Subcutaneous abdominal adipose tissue (tissue), 5 donors: ENCODE data around the gene DPH1.

Experiments
- H3K27ac ChIP-seq: one replicate; pipeline ENCODE4 v1.7.0; 2013; ENCODE audit warnings: low read depth, mild to moderate bottlenecking, inconsistent platforms, low read length, moderate library complexity
- H3K27me3 ChIP-seq, 5 donors: one replicate each; pipeline ENCODE4 v1.7.0; 2013; ENCODE audit warnings: low read length in 5 of 5, inconsistent platforms in 1 of 5; ENCODE audit not compliant: control insufficient read depth in 5 of 5, insufficient read depth in 4 of 5
- H3K36me3 ChIP-seq, 5 donors: one replicate each; pipeline ENCODE4 v1.7.0; 2013; ENCODE audit warnings: low read length in 5 of 5; ENCODE audit not compliant: control insufficient read depth in 5 of 5, insufficient read depth in 5 of 5
- H3K4me1 ChIP-seq, 5 donors: one replicate each; pipeline ENCODE4 v1.7.0; 2013; ENCODE audit warnings: low read length in 5 of 5, mild to moderate bottlenecking in 3 of 5, moderate library complexity in 1 of 5; ENCODE audit not compliant: control insufficient read depth in 5 of 5, insufficient read depth in 5 of 5
- H3K4me3 ChIP-seq, 5 donors: one replicate each; pipeline ENCODE4 v1.7.0; 2013; ENCODE audit warnings: low read length in 5 of 5, low read depth in 1 of 5
- H3K9ac ChIP-seq, 5 donors: one replicate each; pipeline ENCODE4 v1.7.0; 2013; ENCODE audit warnings: low read length in 5 of 5, mild to moderate bottlenecking in 4 of 5, moderate library complexity in 3 of 5
- H3K9me3 ChIP-seq, 5 donors: one replicate each; pipeline ENCODE4 v1.7.0; 2013; ENCODE audit warnings: low read length in 5 of 5; ENCODE audit not compliant: control insufficient read depth in 5 of 5
- donor health status: healthy.
- donor health status: healthy.
- donor health status: healthy.
- donor health status: healthy.
- donor health status: healthy.

DPH1 gene

GRCh38 chr17:1995321-1995892 lies 34.5 kb upstream of the DPH1 start:
- H3K36me3 ChIP-seq, result no peaks in the 10 kb centered on the region
- H3K4me1 ChIP-seq, result peaks cover 7 to 28% (median 21%) of the 10 kb centered on the region in 5 donors
- H3K27ac ChIP-seq, result no peak overlapping the region
- H3K9ac ChIP-seq, result no peak overlapping the region
- no peak overlapping the region for H3K4me3 ChIP-seq
- H3K27me3 ChIP-seq, result no peaks in the 10 kb centered on the region
- no peaks in the 10 kb centered on the region for H3K9me3 ChIP-seq

- Histone ChIP-seq H3K27ac (no peak overlapping the region), H3K36me3 (no peaks in the 10 kb centered on the region), H3K4me1 (peaks cover 7 to 28% (median 21%) of the 10 kb centered on the region in 5 donors), H3K4me3 (no peak overlapping the region), H3K27me3 (no peaks in the 10 kb centered on the region), H3K9ac (no peak overlapping the region), H3K9me3 (no peaks in the 10 kb centered on the region)
Observed at GRCh38 chr17:1995907-1996799, 33.8 kb upstream of the DPH1 start.

GRCh38 chr17:1996800-1997288 lies 33.1 kb upstream of the DPH1 start:
- Histone ChIP-seq H3K27ac (no peak overlapping the region), H3K9ac (peak overlapping the region in 1 of 5 donors; percentile 46), H3K4me1 (peaks cover 7 to 28% (median 21%) of the 10 kb centered on the region in 5 donors), H3K9me3 (no peaks in the 10 kb centered on the region), H3K4me3 (no peak overlapping the region), H3K27me3 (no peaks in the 10 kb centered on the region), H3K36me3 (no peaks in the 10 kb centered on the region)

- H3K27me3 ChIP-seq, result no peaks in the 10 kb centered on the region
- peak overlapping the region in 1 of 5 donors; percentile 44 for H3K4me3 ChIP-seq
- peaks cover 7 to 29% (median 22%) of the 10 kb centered on the region in 5 donors for H3K4me1 ChIP-seq
- H3K27ac ChIP-seq, result no peak overlapping the region
- peak overlapping the region in 2 of 5 donors; percentile 15 to 46 for H3K9ac ChIP-seq
- H3K36me3 ChIP-seq, result no peaks in the 10 kb centered on the region
- no peaks in the 10 kb centered on the region for H3K9me3 ChIP-seq
Observed at GRCh38 chr17:1997289-1997926, 32.5 kb upstream of the DPH1 start.

DNA sequence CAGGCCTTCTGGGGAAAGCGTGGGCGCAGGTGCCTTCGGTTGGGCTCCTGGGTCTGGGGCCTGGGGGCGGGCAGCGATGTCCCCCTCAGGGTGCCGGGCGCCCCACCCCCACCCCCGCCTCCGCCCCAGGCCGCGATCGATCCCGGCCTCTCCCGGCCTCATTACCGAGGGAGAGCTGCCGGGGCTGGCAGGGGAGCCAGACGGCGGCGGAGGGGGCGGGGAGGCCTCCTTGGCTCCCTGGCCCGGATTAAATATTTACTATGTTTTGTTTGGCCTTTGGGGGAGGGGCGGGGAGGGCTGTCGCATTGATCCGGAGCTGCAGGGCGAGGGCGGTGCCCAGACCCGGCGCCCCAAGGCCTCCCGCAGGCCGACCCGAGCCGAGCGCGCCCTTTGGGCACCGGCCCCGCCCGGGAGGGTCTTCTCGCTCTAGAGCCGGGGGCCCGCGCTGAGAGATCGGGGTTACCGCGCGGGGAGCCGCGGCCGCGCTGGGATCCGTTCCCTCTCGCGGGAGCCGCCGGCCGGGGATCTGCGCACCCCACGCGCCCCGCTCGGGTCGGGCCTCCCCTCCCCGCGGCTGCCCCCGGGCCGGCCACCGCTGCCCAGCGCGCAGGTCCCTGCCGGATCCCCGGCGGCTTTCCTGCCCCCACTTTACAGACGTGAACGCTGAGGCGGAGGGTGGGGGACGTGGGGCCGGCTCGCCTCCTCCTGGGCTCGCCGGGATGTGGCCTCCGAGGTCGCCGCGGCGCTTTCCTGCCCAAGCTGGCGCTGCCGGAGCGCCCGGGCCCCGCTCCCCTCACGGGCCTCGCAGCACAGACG lies 31.8 kb upstream of the DPH1 start:
- peak overlapping the region in 2 of 5 donors; percentile 66 to 69 for H3K9ac ChIP-seq
- no peaks in the 10 kb centered on the region for H3K27me3 ChIP-seq
- no peaks in the 10 kb centered on the region for H3K36me3 ChIP-seq
- H3K4me3 ChIP-seq, result peak overlapping the region in 4 of 5 donors; percentile 48 to 65 (median 52)
- no peak overlapping the region for H3K27ac ChIP-seq
- peaks cover 7 to 36% (median 29%) of the 10 kb centered on the region in 5 donors for H3K4me1 ChIP-seq
- no peaks in the 10 kb centered on the region for H3K9me3 ChIP-seq

DNA sequence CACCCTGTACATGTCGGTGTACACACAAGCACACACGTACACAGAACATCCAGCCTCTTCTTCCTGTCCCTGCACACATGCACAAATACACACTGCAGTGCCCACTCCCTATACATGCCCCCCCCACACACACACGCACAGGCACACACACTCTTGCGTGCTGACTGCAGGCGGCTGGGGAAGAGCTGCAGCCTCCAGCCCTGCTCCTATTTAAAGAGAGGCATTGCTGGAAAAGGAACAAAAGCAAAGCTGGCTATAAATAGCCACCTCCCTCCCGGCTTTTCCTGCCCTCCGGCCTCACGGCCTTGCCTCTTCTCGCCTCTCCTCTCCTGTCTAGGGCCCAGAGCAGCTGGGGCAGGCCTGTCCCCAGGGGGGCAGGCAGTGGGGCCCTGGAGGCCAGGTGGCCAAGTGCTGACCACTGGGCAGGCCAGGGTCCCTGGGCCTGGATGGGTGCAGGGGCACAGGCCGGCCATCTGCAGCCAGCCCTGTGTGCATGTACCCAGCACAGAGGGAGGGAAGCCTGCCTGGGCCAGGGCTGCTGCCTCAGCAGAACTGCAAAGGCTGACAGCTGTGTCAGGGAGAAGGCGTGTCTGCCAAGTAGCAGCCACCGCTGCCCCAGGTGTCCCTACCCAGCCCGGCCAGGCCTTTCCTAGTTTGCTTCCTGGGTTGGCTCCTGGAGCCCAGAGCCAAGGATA lies 30.2 kb upstream of the DPH1 start:
- Histone ChIP-seq H3K4me1 (peaks cover 7 to 40% (median 33%) of the 10 kb centered on the region in 5 donors), H3K4me3 (peak overlapping the region in 2 of 5 donors; percentile 7 to 28), H3K27me3 (no peaks in the 10 kb centered on the region), H3K9me3 (no peaks in the 10 kb centered on the region), H3K36me3 (no peaks in the 10 kb centered on the region), H3K9ac (peak overlapping the region in 3 of 5 donors; percentile 43 to 68 (median 61)), H3K27ac (peak overlapping the region; percentile 1)

- H3K9me3 ChIP-seq, result no peaks in the 10 kb centered on the region
- no peaks in the 10 kb centered on the region for H3K36me3 ChIP-seq
- peak overlapping the region in 1 of 5 donors; percentile 13 for H3K9ac ChIP-seq
- H3K4me1 ChIP-seq, result peaks cover 7 to 41% (median 34%) of the 10 kb centered on the region in 5 donors
- H3K27ac ChIP-seq, result peak overlapping the region; percentile 37
- no peaks in the 10 kb centered on the region for H3K27me3 ChIP-seq
- H3K4me3 ChIP-seq, result no peak overlapping the region
Observed at GRCh38 chr17:2002767-2003329, 27.1 kb upstream of the DPH1 start.

GRCh38 chr17:2003525-2003924 lies 26.4 kb upstream of the DPH1 start:
- peak overlapping the region in 1 of 5 donors; percentile 13 for H3K9ac ChIP-seq
- H3K4me3 ChIP-seq, result no peak overlapping the region
- no peaks in the 10 kb centered on the region for H3K9me3 ChIP-seq
- H3K4me1 ChIP-seq, result peaks cover 7 to 37% (median 34%) of the 10 kb centered on the region in 5 donors
- H3K36me3 ChIP-seq, result no peaks in the 10 kb centered on the region
- no peak overlapping the region for H3K27ac ChIP-seq
- no peaks in the 10 kb centered on the region for H3K27me3 ChIP-seq
